B cell (primary cell): ENCODE results near the gene KCTD17.

Source experiments
- EZH2 ChIP-seq: IDR thresholded peaks from 2 replicates; pipeline ENCODE4 v1.6.1; 2012; ENCODE audit warnings: borderline replicate concordance, low read depth, mild to moderate bottlenecking, moderate library complexity, low read length; ENCODE audit not compliant: insufficient read depth, poor library complexity, severe bottlenecking
- TF ChIP-seq, protein P1 (sequence below): fragments of 200-600 bp; IDR thresholded peaks from one replicate; pipeline ENCODE4 v1.8.0; 2022; ENCODE audit warnings: antibody characterized with exemption, mild to moderate bottlenecking

GRCh38 chr22:37054600-37055365, 3.2 kb downstream of the KCTD17 start:
- TF ChIP-seq, protein P1, sequence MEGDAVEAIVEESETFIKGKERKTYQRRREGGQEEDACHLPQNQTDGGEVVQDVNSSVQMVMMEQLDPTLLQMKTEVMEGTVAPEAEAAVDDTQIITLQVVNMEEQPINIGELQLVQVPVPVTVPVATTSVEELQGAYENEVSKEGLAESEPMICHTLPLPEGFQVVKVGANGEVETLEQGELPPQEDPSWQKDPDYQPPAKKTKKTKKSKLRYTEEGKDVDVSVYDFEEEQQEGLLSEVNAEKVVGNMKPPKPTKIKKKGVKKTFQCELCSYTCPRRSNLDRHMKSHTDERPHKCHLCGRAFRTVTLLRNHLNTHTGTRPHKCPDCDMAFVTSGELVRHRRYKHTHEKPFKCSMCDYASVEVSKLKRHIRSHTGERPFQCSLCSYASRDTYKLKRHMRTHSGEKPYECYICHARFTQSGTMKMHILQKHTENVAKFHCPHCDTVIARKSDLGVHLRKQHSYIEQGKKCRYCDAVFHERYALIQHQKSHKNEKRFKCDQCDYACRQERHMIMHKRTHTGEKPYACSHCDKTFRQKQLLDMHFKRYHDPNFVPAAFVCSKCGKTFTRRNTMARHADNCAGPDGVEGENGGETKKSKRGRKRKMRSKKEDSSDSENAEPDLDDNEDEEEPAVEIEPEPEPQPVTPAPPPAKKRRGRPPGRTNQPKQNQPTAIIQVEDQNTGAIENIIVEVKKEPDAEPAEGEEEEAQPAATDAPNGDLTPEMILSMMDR = no peak
- TF ChIP-seq EZH2 = no peak
